Testis (tissue), 2 donors: ENCODE data around the gene EHF.

ENCODE experiments used
- CTCF ChIP-seq, 3 experiments: fragments of 450-650 bp in 2 of 3; fragments of 200-600 bp in 1 of 3; sonication (generic) in 1 of 3; IDR thresholded peaks; one replicate each; pipeline ENCODE4 v1.5.1; 2016 to 2019; ENCODE audit warnings: antibody characterized with exemption in 3 of 3, mild to moderate bottlenecking in 2 of 3, moderate library complexity in 1 of 3
- POLR2A ChIP-seq: fragments of 450-650 bp; IDR thresholded peaks from one replicate; pipeline ENCODE4 v1.6.1; 2017; ENCODE audit warnings: antibody characterized with exemption, mild to moderate bottlenecking, moderate library complexity

- TF ChIP-seq CTCF (IDR thresholded peaks at IDR 0.05): no peak
- TF ChIP-seq POLR2A: no peak
These were observed 86.6 kb downstream of the EHF start for GRCh38 chr11:34707462-34707840.
